ENCODE results near the gene SCUBE1. TPM values are rescaled to one million over a fixed set of nuclear protein-coding genes. Genes with fewer than 3 reads are reported as not detected.
A peak's percentile ranks its signal among the peaks of the same experiment; 100 is the strongest.

The SCUBE1 gene
- total RNA-seq, 1 experiment from 2014 or later = 28.9 TPM

- DNase-seq (ENCODE audit: low spot score) = no peak
- in situ Hi-C loops (cut with HindIII; ENCODE audit: low sequenced_read_pairs) = no loop called here
These were observed 34.9 kb downstream of the SCUBE1 start for GRCh38 chr22:43308060-43308830.

- DNase-seq (ENCODE audit: low spot score) = no peak
- in situ Hi-C loops (cut with HindIII; ENCODE audit: low sequenced_read_pairs) = no loop called here
These were observed 37.4 kb downstream of the SCUBE1 start for GRCh38 chr22:43305806-43306205.

GRCh38 chr22:43304831-43305590, 38.2 kb downstream of the SCUBE1 start:
- no peak for DNase-seq (ENCODE audit: low spot score)
- in situ Hi-C loops (cut with HindIII; ENCODE audit: low sequenced_read_pairs) = no loop called here

- in situ Hi-C loops (cut with HindIII; ENCODE audit: low sequenced_read_pairs) = no loop called here
- DNase-seq (ENCODE audit: low spot score) = no peak
These were observed 39.4 kb downstream of the SCUBE1 start for GRCh38 chr22:43303751-43304150.

GRCh38 chr22:43303166-43303565, 40.0 kb downstream of the SCUBE1 start:
- DNase-seq (ENCODE audit: low spot score) = no peak
- in situ Hi-C loops (cut with HindIII; ENCODE audit: low sequenced_read_pairs) = no loop called here

- in situ Hi-C loops (cut with HindIII; ENCODE audit: low sequenced_read_pairs) = no loop called here
- no peak for DNase-seq (ENCODE audit: low spot score)
These were observed 40.6 kb downstream of the SCUBE1 start for GRCh38 chr22:43302531-43303041.

GRCh38 chr22:43301866-43302265, 41.3 kb downstream of the SCUBE1 start:
- no peak for DNase-seq (ENCODE audit: low spot score)
- in situ Hi-C loops (cut with HindIII; ENCODE audit: low sequenced_read_pairs) = no loop called here

- DNase-seq (ENCODE audit: low spot score) = no peak
- in situ Hi-C loops (cut with HindIII; ENCODE audit: low sequenced_read_pairs) = no loop called here
These were observed 42.1 kb downstream of the SCUBE1 start for GRCh38 chr22:43300891-43301676.

- in situ Hi-C loops (cut with HindIII; ENCODE audit: low sequenced_read_pairs) = no loop called here
- no peak for DNase-seq (ENCODE audit: low spot score)
These were observed 43.4 kb downstream of the SCUBE1 start for GRCh38 chr22:43299736-43300135.

- DNase-seq (ENCODE audit: low spot score) = no peak
- in situ Hi-C loops (cut with HindIII; ENCODE audit: low sequenced_read_pairs) = no loop called here
These were observed 44.9 kb downstream of the SCUBE1 start for GRCh38 chr22:43298062-43298801.

GRCh38 chr22:43297270-43298061, 45.7 kb downstream of the SCUBE1 start:
- in situ Hi-C loops (cut with HindIII; ENCODE audit: low sequenced_read_pairs) = no loop called here
- DNase-seq (ENCODE audit: low spot score) = no peak

- no peak for DNase-seq (ENCODE audit: low spot score)
- in situ Hi-C loops (cut with HindIII; ENCODE audit: low sequenced_read_pairs) = no loop called here
These were observed 46.8 kb downstream of the SCUBE1 start for GRCh38 chr22:43296276-43296902.

- no peak for DNase-seq (ENCODE audit: low spot score)
- in situ Hi-C loops (cut with HindIII; ENCODE audit: low sequenced_read_pairs) = no loop called here
These were observed 47.5 kb downstream of the SCUBE1 start for GRCh38 chr22:43295660-43296059.

- DNase-seq (ENCODE audit: low spot score) = no peak
- in situ Hi-C loops (cut with HindIII; ENCODE audit: low sequenced_read_pairs) = no loop called here
These were observed 48.0 kb downstream of the SCUBE1 start for GRCh38 chr22:43295173-43295572.

GRCh38 chr22:43293655-43294392, 49.3 kb downstream of the SCUBE1 start:
- DNase-seq (ENCODE audit: low spot score) = peak; percentile 67
- in situ Hi-C loops (cut with HindIII; ENCODE audit: low sequenced_read_pairs) = no loop called here

GRCh38 chr22:43293259-43293654, 49.9 kb downstream of the SCUBE1 start:
- DNase-seq (ENCODE audit: low spot score) = no peak
- in situ Hi-C loops (cut with HindIII; ENCODE audit: low sequenced_read_pairs) = no loop called here

GRCh38 chr22:43292630-43293018, 50.5 kb downstream of the SCUBE1 start:
- DNase-seq (ENCODE audit: low spot score) = peak; percentile 16
- in situ Hi-C loops (cut with HindIII; ENCODE audit: low sequenced_read_pairs) = no loop called here
